HG02938 (cell line): Measurements from ENCODE around the gene TTC32.
A peak's percentile ranks its signal among the peaks of the same experiment; 100 is the strongest.
"Not testable (repeated sequence)": the region's sequence is repeated elsewhere in the genome, so short reads cannot be mapped to it uniquely, and the experiment has no call there.

ENCODE experiments used
- ATAC-seq: cut with Tn5 transposase; IDR thresholded peaks from one replicate; pipeline ENCODE4 v1.9.1; 2021; ENCODE audit warnings: mild to moderate bottlenecking, moderate library complexity; ENCODE audit not compliant: unreplicated experiment

Gene TTC32

GRCh38 chr2:19901442-19902215, at the start of gene TTC32:
Gene TTC32, minus strand, starts transcription at chr2:19901983. Its CDS starts 129 bp downstream, at chr2:19901854.
- ATAC-seq, result peak; percentile 77

- ATAC-seq, result no peak
Observed at GRCh38 chr2:19949071-19949470, 47.3 kb upstream of the TTC32 start.

GRCh38 chr2:19947184-19947940, 45.6 kb upstream of the TTC32 start:
- ATAC-seq, result no peak

GRCh38 chr2:19944205-19944845, 42.5 kb upstream of the TTC32 start:
- no peak for ATAC-seq

- ATAC-seq, result no peak
Observed at GRCh38 chr2:19943189-19943588, 41.4 kb upstream of the TTC32 start.

- no peak for ATAC-seq
Observed at GRCh38 chr2:19942199-19942598, 40.4 kb upstream of the TTC32 start.

- ATAC-seq, result no peak
Observed at GRCh38 chr2:19937004-19937403, 35.2 kb upstream of the TTC32 start.

- no peak for ATAC-seq
Observed at GRCh38 chr2:19936203-19936602, 34.4 kb upstream of the TTC32 start.

GRCh38 chr2:19933351-19933981, 31.7 kb upstream of the TTC32 start:
- peak; percentile 49 for ATAC-seq

GRCh38 chr2:19932928-19933327, 31.1 kb upstream of the TTC32 start:
- no peak for ATAC-seq

- ATAC-seq, result no peak
Observed at GRCh38 chr2:19929226-19929625, 27.4 kb upstream of the TTC32 start.

- not testable (repeated sequence) for ATAC-seq
Observed at GRCh38 chr2:19927816-19928215, 26.0 kb upstream of the TTC32 start.

GRCh38 chr2:19924526-19924925, 22.7 kb upstream of the TTC32 start:
- not testable (repeated sequence) for ATAC-seq

- ATAC-seq, result not testable (repeated sequence)
Observed at GRCh38 chr2:19922188-19922587, 20.4 kb upstream of the TTC32 start.

GRCh38 chr2:19916385-19916950, 14.7 kb upstream of the TTC32 start:
- ATAC-seq, result no peak

- no peak for ATAC-seq
Observed at GRCh38 chr2:19914266-19914975, 12.6 kb upstream of the TTC32 start.

- ATAC-seq, result no peak
Observed at GRCh38 chr2:19911808-19912509, 10.2 kb upstream of the TTC32 start.

GRCh38 chr2:19902216-19902740, 495 bp upstream of the TTC32 start:
- ATAC-seq, result no peak

- peak; percentile 8 for ATAC-seq
Observed at GRCh38 chr2:19900931-19901441, 797 bp downstream of the TTC32 start.
